Esophagus muscularis mucosa (tissue), 4 donors: Measurements from ENCODE around the gene UGT1A6. TPM values are rescaled to one million over a fixed set of nuclear protein-coding genes. Genes with fewer than 3 reads are reported as not detected.

Experiments used
- DNase-seq: peaks from one replicate; pipeline ENCODE4 v3.0.0-alpha.2; 2017; ENCODE audit errors: extremely low spot score
- H3K27ac ChIP-seq, 4 donors: fragments of 200-600 bp; sonication (generic); replicated peaks in 1 of 4; 1 replicate in 3 of 4; 2 replicates in 1 of 4; pipeline ENCODE4 v1.5.1; 2016 to 2019; ENCODE audit warnings: mild to moderate bottlenecking in 1 of 4
- H3K27me3 ChIP-seq, 4 donors: fragments of 200-600 bp; sonication (generic); one replicate each; pipeline versions ENCODE4 v1.5.1 to v1.6.0; 2016 to 2019
- H3K36me3 ChIP-seq, 4 donors: fragments of 200-600 bp; sonication (generic); one replicate each; pipeline ENCODE4 v1.5.1; 2016 to 2019
- H3K4me1 ChIP-seq, 4 donors: fragments of 200-600 bp; sonication (generic); one replicate each; pipeline ENCODE4 v1.5.1; 2016 to 2019
- H3K4me3 ChIP-seq, 4 donors: fragments of 200-600 bp; sonication (generic); 1 replicate in 2 of 4; 2 replicates in 2 of 4; pipeline ENCODE4 v1.5.1; 2016 to 2019; ENCODE audit warnings: mild to moderate bottlenecking in 4 of 4, moderate library complexity in 1 of 4
- H3K9me3 ChIP-seq, 4 donors: fragments of 200-600 bp; sonication (generic); 1 replicate in 3 of 4; 2 replicates in 1 of 4; pipeline ENCODE4 v1.5.1; 2016 to 2019
- EP300 ChIP-seq: sonication (generic); formaldehyde crosslinking; IDR thresholded peaks from one replicate; pipeline ENCODE4 v1.6.1; 2017; ENCODE audit warnings: antibody characterized with exemption
- POLR2A ChIP-seq: fragments of 450-650 bp; IDR thresholded peaks from one replicate; pipeline ENCODE4 v1.6.1; 2017; ENCODE audit warnings: antibody characterized with exemption, moderate library complexity, mild to moderate bottlenecking, low read depth
- POLR2AphosphoS5 ChIP-seq, 2 donors: sonication (generic); formaldehyde crosslinking; IDR thresholded peaks; one replicate each; pipeline ENCODE4 v1.6.1; 2017; ENCODE audit warnings: antibody characterized with exemption in 2 of 2
- WGBS: methylation state at CpG from one replicate; pipeline ENCODE4 v1.1.5; 2018; 5-methylcytosine and 5-hydroxymethylcytosine counted together
- intact Hi-C: fragments of 100-400 bp; cut with DNase I; formaldehyde crosslinking; loops from one replicate; pipeline ENCODE4 v1.15.1; 2023
- total RNA-seq, 4 donors: library from RNA; depleted of rRNA; stranded (reverse); fragments of >200 nt; gene quantifications; one replicate each; pipeline versions ENCODE4 v1.1.0 to v1.2.1, GENCODE V29; 2016
- TF ChIP-seq, protein P1 (sequence below), 3 experiments: fragments of 200-600 bp in 2 of 3; fragments of 450-650 bp in 1 of 3; sonication (generic) in 2 of 3; IDR thresholded peaks; one replicate each; pipeline ENCODE4 v1.5.1; 2017 to 2019; ENCODE audit warnings: antibody characterized with exemption in 3 of 3, mild to moderate bottlenecking in 2 of 3, moderate library complexity in 1 of 3

Gene UGT1A6
- total RNA-seq, 4 donors from 2014 or later, result not detected

- no peak within 1 kb of the TSS for H3K4me3 ChIP-seq
- H3K27me3 ChIP-seq, result peaks cover 0 to 27% (median 0%) of the 10 kb centered on the region in 4 donors
- no peaks in the 10 kb centered on the region for H3K4me1 ChIP-seq
- no peaks in the 10 kb centered on the region for H3K36me3 ChIP-seq
- DNase-seq, result no peak
- WGBS, result 77% methylated on average over 11 of the region's 14 CpGs
- intact Hi-C loops, result no loop called here
- TF ChIP-seq POLR2AphosphoS5 (IDR thresholded peaks at IDR 0.05), result no peak
- TF ChIP-seq, protein P1, sequence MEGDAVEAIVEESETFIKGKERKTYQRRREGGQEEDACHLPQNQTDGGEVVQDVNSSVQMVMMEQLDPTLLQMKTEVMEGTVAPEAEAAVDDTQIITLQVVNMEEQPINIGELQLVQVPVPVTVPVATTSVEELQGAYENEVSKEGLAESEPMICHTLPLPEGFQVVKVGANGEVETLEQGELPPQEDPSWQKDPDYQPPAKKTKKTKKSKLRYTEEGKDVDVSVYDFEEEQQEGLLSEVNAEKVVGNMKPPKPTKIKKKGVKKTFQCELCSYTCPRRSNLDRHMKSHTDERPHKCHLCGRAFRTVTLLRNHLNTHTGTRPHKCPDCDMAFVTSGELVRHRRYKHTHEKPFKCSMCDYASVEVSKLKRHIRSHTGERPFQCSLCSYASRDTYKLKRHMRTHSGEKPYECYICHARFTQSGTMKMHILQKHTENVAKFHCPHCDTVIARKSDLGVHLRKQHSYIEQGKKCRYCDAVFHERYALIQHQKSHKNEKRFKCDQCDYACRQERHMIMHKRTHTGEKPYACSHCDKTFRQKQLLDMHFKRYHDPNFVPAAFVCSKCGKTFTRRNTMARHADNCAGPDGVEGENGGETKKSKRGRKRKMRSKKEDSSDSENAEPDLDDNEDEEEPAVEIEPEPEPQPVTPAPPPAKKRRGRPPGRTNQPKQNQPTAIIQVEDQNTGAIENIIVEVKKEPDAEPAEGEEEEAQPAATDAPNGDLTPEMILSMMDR (IDR thresholded peaks at IDR 0.05), result no peak
- no peak for TF ChIP-seq EP300
- TF ChIP-seq POLR2A, result no peak
- no peaks in the 10 kb centered on the region for H3K9me3 ChIP-seq
- H3K27ac ChIP-seq, result no peak within 1 kb of the TSS
Measured at GRCh38 chr2:233712611-233713261, 20.0 kb downstream of the UGT1A6 start, which contains the start of gene UGT1A5. TSS of gene UGT1A5 (plus strand) at chr2:233712907. CDS start at chr2:233712992, 85 bp downstream.

DNA sequence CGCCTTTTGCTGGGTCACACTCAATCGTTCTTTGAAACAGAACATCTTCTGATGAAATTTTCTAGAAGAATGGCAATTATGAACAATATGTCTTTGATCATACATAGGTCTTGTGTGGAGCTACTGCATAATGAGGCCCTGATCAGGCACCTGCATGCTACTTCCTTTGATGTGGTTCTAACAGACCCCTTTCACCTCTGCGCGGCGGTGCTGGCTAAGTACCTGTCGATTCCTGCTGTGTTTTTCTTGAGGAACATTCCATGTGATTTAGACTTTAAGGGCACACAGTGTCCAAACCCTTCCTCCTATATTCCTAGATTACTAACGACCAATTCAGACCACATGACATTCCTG is 20.5 kb downstream of the UGT1A6 start:
- H3K4me3 ChIP-seq, result no peak overlapping the region
- intact Hi-C loops, result no loop called here
- no peak for TF ChIP-seq POLR2A
- no peak for TF ChIP-seq EP300
- TF ChIP-seq POLR2AphosphoS5 (IDR thresholded peaks at IDR 0.05), result no peak
- TF ChIP-seq, protein P1 (IDR thresholded peaks at IDR 0.05), result no peak
- no peaks in the 10 kb centered on the region for H3K36me3 ChIP-seq
- no peaks in the 10 kb centered on the region for H3K9me3 ChIP-seq
- H3K4me1 ChIP-seq, result no peaks in the 10 kb centered on the region
- no peak for DNase-seq
- H3K27me3 ChIP-seq, result peaks cover 0 to 32% (median 0%) of the 10 kb centered on the region in 4 donors
- 86% methylated on average over 7 of the region's 7 CpGs for WGBS
- H3K27ac ChIP-seq, result no peak overlapping the region

- intact Hi-C loops, result no loop called here
Measured at GRCh38 chr2:233714121-233714520, 21.4 kb downstream of the UGT1A6 start.

GRCh38 chr2:233718552-233718951 is 25.9 kb downstream of the UGT1A6 start, which contains the start of gene UGT1A4:
TSS of gene UGT1A4 (plus strand) at chr2:233718736. CDS start at chr2:233718821, 85 bp downstream.
- Histone ChIP-seq H3K4me3 (no peak within 1 kb of the TSS), H3K4me1 (no peaks in the 10 kb centered on the region), H3K36me3 (no peaks in the 10 kb centered on the region), H3K27ac (no peak within 1 kb of the TSS), H3K9me3 (no peaks in the 10 kb centered on the region), H3K27me3 (peaks cover 0 to 20% (median 0%) of the 10 kb centered on the region in 4 donors)
- 78% methylated on average over 7 of the region's 7 CpGs for WGBS
- TF ChIP-seq EP300 (no peak), POLR2A (no peak), POLR2AphosphoS5 (IDR thresholded peaks at IDR 0.05) (no peak)
- TF ChIP-seq, protein P1 (IDR thresholded peaks at IDR 0.05), result no peak
- intact Hi-C loops, result no loop called here
- no peak for DNase-seq

More at GRCh38 chr2:233714121-233714520, 21.4 kb downstream of the UGT1A6 start:
- no peaks in the 10 kb centered on the region for H3K36me3 ChIP-seq
- DNase-seq, result no peak
- no peak overlapping the region for H3K4me3 ChIP-seq
- no peaks in the 10 kb centered on the region for H3K4me1 ChIP-seq
- H3K27me3 ChIP-seq, result peaks cover 0 to 32% (median 0%) of the 10 kb centered on the region in 4 donors
- no peaks in the 10 kb centered on the region for H3K9me3 ChIP-seq
- 87% methylated on average over 2 of the region's 2 CpGs for WGBS
- TF ChIP-seq POLR2A, result no peak
- TF ChIP-seq POLR2AphosphoS5 (IDR thresholded peaks at IDR 0.05), result no peak
- no peak for TF ChIP-seq EP300
- TF ChIP-seq, protein P1 (IDR thresholded peaks at IDR 0.05), result no peak
- H3K27ac ChIP-seq, result no peak overlapping the region
